MM.1S (cell line): ENCODE results near the gene C11orf87.

ENCODE experiments used
- DNase-seq: peaks from one replicate; pipeline ENCODE4 v3.0.0-alpha.2; 2015
- H2AFZ ChIP-seq: fragments of 300-600 bp; sonication (generic); 2 replicates; pipeline ENCODE4 v1.6.0; 2016; ENCODE audit warnings: antibody characterized with exemption, low read length
- H3F3A ChIP-seq: fragments of 300-600 bp; sonication (generic); 2 replicates; pipeline ENCODE4 v1.6.1; 2016; ENCODE audit warnings: mild to moderate bottlenecking, antibody characterized with exemption, low read length, moderate library complexity, mixed read lengths; ENCODE audit not compliant: insufficient read depth
- H3K27ac ChIP-seq: fragments of 300-600 bp; sonication (generic); 2 replicates; pipeline ENCODE4 v1.5.1; 2016; ENCODE audit warnings: mild to moderate bottlenecking, low read length
- H3K27me3 ChIP-seq: fragments of 300-600 bp; sonication (generic); replicated peaks from 2 replicates; pipeline ENCODE4 v1.6.0; 2016; ENCODE audit warnings: low read length; ENCODE audit not compliant: insufficient read depth
- H3K36me3 ChIP-seq: fragments of 300-600 bp; sonication (generic); replicated peaks from 2 replicates; pipeline ENCODE4 v1.6.1; 2016; ENCODE audit warnings: mild to moderate bottlenecking, low read length, mixed read lengths; ENCODE audit not compliant: insufficient read depth
- H3K4me1 ChIP-seq: fragments of 300-600 bp; sonication (generic); 2 replicates; pipeline ENCODE4 v1.6.1; 2016; ENCODE audit warnings: low read length, mixed read lengths
- H3K4me2 ChIP-seq: fragments of 300-600 bp; sonication (generic); 2 replicates; pipeline ENCODE4 v1.6.0; 2016; ENCODE audit warnings: low read depth, low read length
- H3K4me3 ChIP-seq: fragments of 300-600 bp; sonication (generic); 2 replicates; pipeline ENCODE4 v1.5.1; 2016; ENCODE audit warnings: low read length, mixed read lengths
- H3K79me2 ChIP-seq: fragments of 300-600 bp; sonication (generic); 2 replicates; pipeline ENCODE4 v1.6.1; 2016; ENCODE audit warnings: mixed run types, low read length, mixed read lengths
- H3K9ac ChIP-seq: fragments of 300-600 bp; sonication (generic); 2 replicates; pipeline ENCODE4 v1.6.1; 2016; ENCODE audit warnings: low read length, mixed read lengths
- H3K9me2 ChIP-seq: fragments of 300-600 bp; sonication (generic); replicated peaks from 2 replicates; pipeline ENCODE4 v1.6.1; 2016; ENCODE audit warnings: mild to moderate bottlenecking, low read length, mixed read lengths; ENCODE audit not compliant: insufficient read depth
- H3K9me3 ChIP-seq: fragments of 300-600 bp; sonication (generic); replicated peaks from 2 replicates; pipeline ENCODE4 v1.6.1; 2016; ENCODE audit warnings: mild to moderate bottlenecking, low read length, mixed read lengths; ENCODE audit not compliant: insufficient read depth
- H4K20me1 ChIP-seq: fragments of 300-600 bp; sonication (generic); 2 replicates; pipeline ENCODE4 v1.6.1; 2016; ENCODE audit warnings: mild to moderate bottlenecking, low read length, moderate library complexity, mixed read lengths; ENCODE audit not compliant: insufficient read depth
- CTCF ChIP-seq: fragments of 300-600 bp; sonication (generic); IDR thresholded peaks from 2 replicates; pipeline ENCODE4 v1.5.1; 2016; ENCODE audit warnings: antibody characterized with exemption, low read length, mixed read lengths
- EZH2 ChIP-seq: fragments of 300-600 bp; sonication (generic); optimal IDR thresholded peaks from 2 replicates; pipeline ENCODE3; 2017; ENCODE audit warnings: low read depth, mild to moderate bottlenecking, antibody characterized with exemption, low read length, mixed read lengths
- EZH2phosphoT487 ChIP-seq: fragments of 300-600 bp; sonication (generic); IDR thresholded peaks from 2 replicates; pipeline ENCODE4 v1.6.1; 2018; ENCODE audit warnings: antibody characterized with exemption, low read length

C11orf87 gene

GRCh38 chr11:109401545-109401944 lies 20.4 kb upstream of the C11orf87 start:
- TF ChIP-seq EZH2phosphoT487 (no peak), CTCF (no peak), EZH2 (no peak)
- H3K9me2 ChIP-seq, result no peaks in the 10 kb centered on the region
- no peaks in the 10 kb centered on the region for H4K20me1 ChIP-seq
- no peak overlapping the region for H3K9ac ChIP-seq
- no peak overlapping the region for H3K27ac ChIP-seq
- H2AFZ ChIP-seq, result no peak overlapping the region
- no peaks in the 10 kb centered on the region for H3K4me1 ChIP-seq
- H3K4me3 ChIP-seq, result no peak overlapping the region
- no peak overlapping the region for H3K4me2 ChIP-seq
- DNase-seq, result no peak
- H3K79me2 ChIP-seq, result no peaks in the 10 kb centered on the region
- no peaks in the 10 kb centered on the region for H3K9me3 ChIP-seq
- no peaks in the 10 kb centered on the region for H3K27me3 ChIP-seq
- H3K36me3 ChIP-seq, result no peaks in the 10 kb centered on the region
- no peaks in the 10 kb centered on the region for H3F3A ChIP-seq

- H3K9me2 ChIP-seq, result no peaks in the 10 kb centered on the region
- H3K4me3 ChIP-seq, result no peak overlapping the region
- no peaks in the 10 kb centered on the region for H4K20me1 ChIP-seq
- no peak overlapping the region for H3K4me2 ChIP-seq
- DNase-seq, result no peak
- no peaks in the 10 kb centered on the region for H3K9me3 ChIP-seq
- no peak overlapping the region for H3K9ac ChIP-seq
- TF ChIP-seq EZH2phosphoT487, result no peak
- no peak for TF ChIP-seq EZH2
- TF ChIP-seq CTCF, result no peak
- H3K36me3 ChIP-seq, result no peaks in the 10 kb centered on the region
- no peak overlapping the region for H3K27ac ChIP-seq
- no peaks in the 10 kb centered on the region for H3K4me1 ChIP-seq
- H2AFZ ChIP-seq, result no peak overlapping the region
- no peaks in the 10 kb centered on the region for H3K27me3 ChIP-seq
- no peaks in the 10 kb centered on the region for H3F3A ChIP-seq
- no peaks in the 10 kb centered on the region for H3K79me2 ChIP-seq
Measured at GRCh38 chr11:109405671-109406070, 16.3 kb upstream of the C11orf87 start.

GRCh38 chr11:109416601-109417000 lies 5.4 kb upstream of the C11orf87 start:
- Histone ChIP-seq H3K27me3 (no peaks in the 10 kb centered on the region), H3K79me2 (no peaks in the 10 kb centered on the region), H3K9ac (no peak overlapping the region), H3K9me3 (no peaks in the 10 kb centered on the region), H3K9me2 (no peaks in the 10 kb centered on the region), H3K4me2 (no peak overlapping the region), H3F3A (no peaks in the 10 kb centered on the region), H3K4me3 (no peak overlapping the region), H4K20me1 (no peaks in the 10 kb centered on the region), H3K27ac (no peak overlapping the region), H2AFZ (no peak overlapping the region), H3K4me1 (no peaks in the 10 kb centered on the region), H3K36me3 (no peaks in the 10 kb centered on the region)
- TF ChIP-seq EZH2phosphoT487 (no peak), EZH2 (no peak), CTCF (no peak)
- DNase-seq, result no peak
